KOPT-K1 (cell line): ENCODE measurements around the gene DEGS2.

Experiments used
- H3K27ac ChIP-seq: fragments of 200-600 bp; sonication (generic); 2 replicates; pipeline ENCODE4 v1.5.1; 2016; ENCODE audit warnings: antibody characterized with exemption, mild to moderate bottlenecking, low read depth, low read length; ENCODE audit not compliant: poor library complexity, severe bottlenecking
- H3K36me3 ChIP-seq: fragments of 200-600 bp; sonication (generic); 2 replicates; pipeline ENCODE4 v1.5.1; 2017; ENCODE audit warnings: antibody characterized with exemption, mild to moderate bottlenecking, low read length, moderate library complexity; ENCODE audit not compliant: insufficient read depth
- H3K9me3 ChIP-seq: fragments of 200-600 bp; sonication (generic); 2 replicates; pipeline ENCODE4 v1.5.1; 2017; ENCODE audit warnings: antibody characterized with exemption, low read length, mild to moderate bottlenecking; ENCODE audit not compliant: insufficient read depth, poor library complexity, severe bottlenecking

The DEGS2 gene

DNA sequence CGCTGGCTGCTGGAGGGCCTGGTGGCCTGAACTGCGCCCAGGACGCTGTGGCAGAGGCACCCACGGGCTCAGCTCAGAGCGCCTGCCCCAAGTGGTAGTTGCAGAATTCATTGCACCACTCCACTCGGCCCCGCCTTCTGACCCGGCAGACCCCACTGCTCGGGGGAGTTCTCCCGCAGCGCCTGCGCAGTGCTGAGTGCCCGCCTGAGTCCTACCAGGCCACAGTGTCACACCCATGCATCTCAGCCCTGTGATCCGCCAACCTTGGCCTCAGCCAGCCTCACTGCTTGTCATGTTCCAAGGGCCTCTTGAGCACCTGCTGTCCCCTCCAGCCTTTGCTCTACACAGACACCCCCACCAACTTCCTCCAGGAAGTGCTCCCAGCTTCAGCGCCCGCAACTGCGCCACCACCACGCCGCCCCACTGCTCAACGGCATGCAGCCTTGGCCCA is 12.2 kb downstream of the DEGS2 start:
- Histone ChIP-seq H3K9me3 (no peaks in the 10 kb centered on the region), H3K27ac (peak overlapping the region; percentile 70), H3K36me3 (peaks cover 36% of the 10 kb centered on the region)

DNA sequence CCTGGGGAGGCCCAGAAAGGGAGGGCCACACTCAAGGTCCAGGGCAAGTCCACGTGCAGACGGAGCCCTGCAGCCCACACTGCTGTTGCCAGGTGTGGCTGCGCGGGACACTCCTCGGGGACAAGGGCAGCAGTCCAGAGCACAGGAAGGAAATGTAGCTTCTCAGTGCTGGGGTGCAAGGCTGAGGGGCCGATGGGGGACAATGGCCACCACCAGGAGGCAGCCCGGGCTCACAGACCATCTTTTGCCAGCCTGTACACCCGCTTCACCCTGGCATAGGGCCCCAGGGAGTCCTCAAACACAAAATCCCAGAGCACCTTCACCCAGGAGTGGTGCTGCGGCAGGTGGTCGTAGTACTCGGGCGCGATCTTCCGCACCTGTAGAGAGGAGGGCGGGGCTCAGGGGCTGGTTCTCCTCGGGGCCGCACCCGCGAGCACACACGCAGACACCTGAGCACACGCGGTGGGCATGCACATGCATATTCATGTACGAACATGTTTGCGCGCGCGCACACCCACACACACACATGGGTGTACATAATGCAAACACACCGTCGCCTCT is 12.8 kb downstream of the DEGS2 start:
- Histone ChIP-seq H3K9me3 (no peaks in the 10 kb centered on the region), H3K27ac (peak overlapping the region; percentile 70), H3K36me3 (peaks cover 42% of the 10 kb centered on the region)

GRCh38 chr14:100145682-100146464 is 13.6 kb downstream of the DEGS2 start:
- Histone ChIP-seq H3K9me3 (no peaks in the 10 kb centered on the region), H3K36me3 (peaks cover 50% of the 10 kb centered on the region), H3K27ac (peak overlapping the region; percentile 70)

GRCh38 chr14:100144996-100145646 is 14.3 kb downstream of the DEGS2 start:
- Histone ChIP-seq H3K27ac (peak overlapping the region; percentile 70), H3K36me3 (peaks cover 57% of the 10 kb centered on the region), H3K9me3 (no peaks in the 10 kb centered on the region)

DNA sequence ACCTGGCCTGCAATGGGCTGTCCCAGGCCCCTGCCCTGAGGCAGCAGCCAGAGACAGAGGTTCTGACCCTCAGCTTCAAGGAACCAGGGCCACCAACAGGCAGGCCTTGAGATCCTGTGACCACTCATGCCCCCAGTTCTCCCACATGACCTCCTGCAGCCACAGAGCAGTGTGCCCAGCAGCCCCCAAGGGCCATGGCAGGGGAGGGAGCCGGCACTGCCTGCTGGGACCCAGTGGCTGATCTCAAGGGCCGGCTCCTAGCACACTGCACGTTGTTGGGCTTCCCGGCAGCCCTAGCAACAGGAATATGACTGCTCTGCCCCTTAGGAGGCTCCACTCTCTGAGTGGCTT is 14.8 kb downstream of the DEGS2 start:
- Histone ChIP-seq H3K9me3 (no peaks in the 10 kb centered on the region), H3K27ac (peak overlapping the region; percentile 70), H3K36me3 (peaks cover 62% of the 10 kb centered on the region)

- H3K9me3 ChIP-seq: no peaks in the 10 kb centered on the region
- peaks cover 69% of the 10 kb centered on the region for H3K36me3 ChIP-seq
- no peak overlapping the region for H3K27ac ChIP-seq
Observed at GRCh38 chr14:100143934-100144333, 15.5 kb downstream of the DEGS2 start.

GRCh38 chr14:100143523-100143922 is 15.9 kb downstream of the DEGS2 start:
- Histone ChIP-seq H3K36me3 (peaks cover 73% of the 10 kb centered on the region), H3K9me3 (no peaks in the 10 kb centered on the region), H3K27ac (no peak overlapping the region)

DNA sequence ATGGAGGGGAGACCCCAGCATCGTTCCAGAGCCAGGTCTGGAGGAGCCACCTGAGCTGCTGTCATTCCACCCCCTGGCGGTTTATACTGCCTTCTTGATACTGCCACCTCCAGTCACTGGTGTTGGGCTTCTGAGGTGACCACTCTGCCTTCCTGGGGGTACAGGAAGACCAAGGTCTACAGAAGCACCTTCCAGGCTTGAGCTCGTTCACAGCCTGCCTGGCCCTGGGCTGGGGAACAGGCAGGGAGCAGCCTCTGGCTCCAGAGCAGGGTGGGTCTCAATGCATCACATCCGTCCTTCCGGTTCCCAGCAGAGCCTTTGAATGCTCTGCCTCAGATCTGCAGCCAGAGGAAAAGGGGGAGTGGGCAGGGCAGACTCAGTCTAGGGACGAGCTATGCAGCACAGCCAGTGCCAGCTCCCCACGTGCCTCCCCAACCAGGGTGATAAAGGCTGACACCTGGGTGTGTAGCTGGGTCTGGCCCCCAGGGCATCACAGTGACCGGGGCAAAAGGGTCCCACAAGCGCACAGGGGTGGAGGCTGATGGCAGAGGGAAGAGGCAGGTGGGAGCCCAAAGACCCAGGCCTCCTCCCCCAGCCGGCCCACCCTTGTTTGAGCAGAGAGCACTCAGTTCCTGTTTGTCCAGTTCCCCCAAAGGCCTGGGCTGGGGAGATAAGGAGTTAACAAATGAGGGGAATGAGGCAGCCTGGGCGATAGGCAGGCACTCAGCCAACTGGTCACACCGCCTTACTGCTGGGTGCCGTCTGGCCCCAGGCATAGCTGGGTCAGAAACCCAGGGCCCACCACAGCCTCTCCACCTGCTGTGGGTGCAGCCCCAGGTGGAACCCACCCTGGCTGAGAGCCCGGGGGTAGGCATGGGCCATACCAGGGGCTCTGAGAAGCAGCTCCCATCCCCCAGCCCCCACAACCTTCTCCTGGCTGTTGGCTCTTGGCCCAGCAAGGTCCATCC is 17.1 kb downstream of the DEGS2 start:
- Histone ChIP-seq H3K27ac (no peak overlapping the region), H3K36me3 (peaks cover 85% of the 10 kb centered on the region), H3K9me3 (no peaks in the 10 kb centered on the region)

DNA sequence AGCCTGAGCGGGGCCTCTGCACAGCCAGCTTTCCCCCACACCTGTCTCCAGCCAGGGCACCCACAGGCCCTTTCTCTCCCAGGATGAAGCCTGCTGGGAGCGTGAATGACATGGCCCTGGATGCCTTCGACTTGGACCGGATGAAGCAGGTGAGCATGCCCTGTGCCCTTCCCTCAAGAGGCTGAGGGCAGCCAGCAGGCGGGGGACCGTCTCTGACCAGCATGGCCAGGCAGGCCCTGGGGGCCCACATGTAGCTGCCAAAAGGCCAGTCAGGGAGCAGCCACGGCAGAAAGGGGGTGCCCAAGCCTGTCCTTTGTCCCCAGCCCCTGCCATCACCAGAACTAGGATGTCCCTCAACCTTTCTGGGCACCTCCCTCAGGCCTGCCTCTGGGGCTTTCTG is 18.3 kb downstream of the DEGS2 start:
- H3K36me3 ChIP-seq: peaks cover 97% of the 10 kb centered on the region
- no peak overlapping the region for H3K27ac ChIP-seq
- H3K9me3 ChIP-seq: no peaks in the 10 kb centered on the region

- no peak overlapping the region for H3K27ac ChIP-seq
- peaks cover 100% of the 10 kb centered on the region for H3K36me3 ChIP-seq
- H3K9me3 ChIP-seq: no peaks in the 10 kb centered on the region
Observed at GRCh38 chr14:100140452-100141078, 18.9 kb downstream of the DEGS2 start.

DNA sequence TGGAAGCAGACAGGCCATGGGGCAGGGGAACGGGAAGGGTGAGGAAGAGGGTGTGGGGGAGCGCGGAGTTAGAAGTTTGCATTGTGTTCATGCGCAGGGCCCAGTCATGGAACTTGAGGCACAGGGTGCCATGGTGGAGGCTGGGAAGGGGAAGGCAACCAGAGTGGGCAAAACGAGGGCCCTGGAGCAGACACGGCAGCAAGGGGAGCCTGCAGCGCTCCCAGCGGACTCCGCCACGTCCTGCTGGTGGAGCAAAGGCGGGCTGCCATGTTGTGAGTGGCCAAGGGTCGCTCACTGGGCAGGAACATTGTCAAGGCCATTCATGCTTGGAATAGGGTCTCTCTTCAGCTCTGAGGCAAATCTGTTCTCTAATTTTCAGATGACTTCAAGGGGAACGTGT is 20.5 kb downstream of the DEGS2 start:
- peaks cover 100% of the 10 kb centered on the region for H3K36me3 ChIP-seq
- H3K27ac ChIP-seq: no peak overlapping the region
- no peaks in the 10 kb centered on the region for H3K9me3 ChIP-seq

- Histone ChIP-seq H3K27ac (no peak overlapping the region), H3K36me3 (peaks cover 100% of the 10 kb centered on the region), H3K9me3 (no peaks in the 10 kb centered on the region)
Observed at GRCh38 chr14:100138082-100138787, 21.2 kb downstream of the DEGS2 start.

- H3K27ac ChIP-seq: no peak overlapping the region
- no peaks in the 10 kb centered on the region for H3K9me3 ChIP-seq
- H3K36me3 ChIP-seq: peaks cover 100% of the 10 kb centered on the region
Observed at GRCh38 chr14:100137173-100137572, 22.3 kb downstream of the DEGS2 start.

- Histone ChIP-seq H3K9me3 (no peaks in the 10 kb centered on the region), H3K36me3 (peaks cover 100% of the 10 kb centered on the region), H3K27ac (no peak overlapping the region)
Observed at GRCh38 chr14:100135784-100136183, 23.7 kb downstream of the DEGS2 start.
